GM23248 (cell line): ENCODE measurements around the gene TDRD7. TPM values are rescaled to one million over a fixed set of nuclear protein-coding genes. Genes with fewer than 3 reads are reported as not detected.

ENCODE experiments used
- DNase-seq: peaks from one replicate; pipeline ENCODE4 v3.0.0-alpha.2; 2015
- H2AFZ ChIP-seq: fragments of 200-600 bp; sonication (generic); 2 replicates; pipeline ENCODE4 v1.6.1; 2016; ENCODE audit warnings: antibody characterized with exemption
- H3F3A ChIP-seq: fragments of 200-600 bp; sonication (generic); 2 replicates; pipeline ENCODE4 v1.6.1; 2016; ENCODE audit warnings: mild to moderate bottlenecking, antibody characterized with exemption, mixed run types; ENCODE audit not compliant: insufficient read depth
- H3K27ac ChIP-seq: fragments of 200-600 bp; sonication (generic); 2 replicates; pipeline ENCODE4 v1.5.1; 2016; ENCODE audit warnings: mild to moderate bottlenecking
- H3K27me3 ChIP-seq: fragments of 200-600 bp; sonication (generic); replicated peaks from 2 replicates; pipeline ENCODE4 v1.6.1; 2016; ENCODE audit warnings: mild to moderate bottlenecking; ENCODE audit not compliant: insufficient read depth
- H3K36me3 ChIP-seq: fragments of 200-600 bp; sonication (generic); 2 replicates; pipeline ENCODE4 v1.6.1; 2016; ENCODE audit warnings: low read depth, mild to moderate bottlenecking
- H3K4me1 ChIP-seq: fragments of 200-600 bp; sonication (generic); 2 replicates; pipeline ENCODE4 v1.6.1; 2016; ENCODE audit warnings: mild to moderate bottlenecking; ENCODE audit not compliant: insufficient read depth
- H3K4me2 ChIP-seq: fragments of 200-600 bp; sonication (generic); one replicate; pipeline ENCODE4 v1.6.1; 2016; ENCODE audit warnings: mild to moderate bottlenecking; ENCODE audit not compliant: unreplicated experiment
- H3K4me3 ChIP-seq: fragments of 200-600 bp; sonication (generic); 2 replicates; pipeline ENCODE4 v1.5.1; 2016; ENCODE audit warnings: mild to moderate bottlenecking
- H3K79me2 ChIP-seq: fragments of 200-600 bp; sonication (generic); 2 replicates; pipeline ENCODE4 v1.6.1; 2016; ENCODE audit warnings: mild to moderate bottlenecking; ENCODE audit not compliant: insufficient read depth
- H3K9ac ChIP-seq: fragments of 200-600 bp; sonication (generic); 2 replicates; pipeline ENCODE4 v1.6.1; 2016; ENCODE audit warnings: mild to moderate bottlenecking
- H3K9me2 ChIP-seq: fragments of 200-600 bp; sonication (generic); 2 replicates; pipeline ENCODE4 v1.6.1; 2016; ENCODE audit warnings: mixed run types, mild to moderate bottlenecking, moderate library complexity; ENCODE audit not compliant: insufficient read depth
- H3K9me3 ChIP-seq: fragments of 200-600 bp; sonication (generic); one replicate; pipeline ENCODE4 v1.6.1; 2017; ENCODE audit warnings: low read depth
- H4K20me1 ChIP-seq: fragments of 200-600 bp; sonication (generic); 2 replicates; pipeline ENCODE4 v1.6.0; 2016; ENCODE audit not compliant: insufficient read depth
- EZH2 ChIP-seq: fragments of 200-600 bp; sonication (generic); IDR thresholded peaks from 2 replicates; pipeline ENCODE4 v1.6.1; 2018; ENCODE audit warnings: antibody characterized with exemption, mild to moderate bottlenecking; ENCODE audit not compliant: insufficient read depth, poor library complexity, severe bottlenecking
- EZH2phosphoT487 ChIP-seq: fragments of 200-600 bp; sonication (generic); IDR thresholded peaks from 2 replicates; pipeline ENCODE4 v1.6.1; 2018; ENCODE audit warnings: antibody characterized with exemption, moderate library complexity, mild to moderate bottlenecking, low read depth; ENCODE audit not compliant: insufficient read depth
- WGBS, 2 experiments: methylation state at CpG; one replicate each; pipeline ENCODE4 v1.1.6; 2015 to 2017; ENCODE audit warnings: low lambda C conversion rate in 2 of 2, low coverage in 1 of 2; ENCODE audit errors: missing lambda C conversion rate in 2 of 2; 5-methylcytosine and 5-hydroxymethylcytosine counted together
- in situ Hi-C: fragments of 300-500 bp; cut with MboI; formaldehyde crosslinking; loops from 2 replicates; pipeline ENCODE4 v1.15.0; 2020
- polyA plus RNA-seq: library from polyadenylated mRNA; unstranded; fragments of >200 nt; fragmentation: Nextera tagmentation; extraction: Ambion mirVana; gene quantifications from 2 replicates; pipeline ENCODE4 v1.2.1, GENCODE V29; 2016
- total RNA-seq: library from RNA; depleted of rRNA; stranded (reverse); fragments of >200 nt; shearing (Covaris generic); gene quantifications from 2 replicates; pipeline ENCODE4 v1.2.3, GENCODE V29; 2014

TDRD7 gene
- total and polyA plus RNA-seq, 2 experiments from 2014 or later, result 4.9 to 6.6 TPM

GRCh38 chr9:97473717-97474116 is 61.8 kb downstream of the TDRD7 start:
- no peaks in the 10 kb centered on the region for H3K79me2 ChIP-seq
- H3K27me3 ChIP-seq, result no peaks in the 10 kb centered on the region
- no peak for TF ChIP-seq EZH2phosphoT487
- TF ChIP-seq EZH2, result no peak
- H3K36me3 ChIP-seq, result no peaks in the 10 kb centered on the region
- no peaks in the 10 kb centered on the region; the same call in 1 of the 2 replicates for H3K4me1 ChIP-seq
- H3K4me3 ChIP-seq, result no peak overlapping the region
- H3K9me3 ChIP-seq, result no peaks in the 10 kb centered on the region
- DNase-seq, result no peak
- WGBS, 2 experiments, result 75 to 78% methylated on average over 3 of the region's 3 CpGs
- H2AFZ ChIP-seq, result no peak overlapping the region
- no peak overlapping the region for H3K27ac ChIP-seq
- no peaks in the 10 kb centered on the region for H4K20me1 ChIP-seq
- H3K9me2 ChIP-seq, result no peaks in the 10 kb centered on the region
- H3F3A ChIP-seq, result peaks cover 7% of the 10 kb centered on the region; the same call in 1 of the 2 replicates
- H3K9ac ChIP-seq, result no peak overlapping the region
- in situ Hi-C loops, result no loop called here
- no peak overlapping the region for H3K4me2 ChIP-seq

- no peaks in the 10 kb centered on the region for H3K9me3 ChIP-seq
- H3K27me3 ChIP-seq, result no peaks in the 10 kb centered on the region
- H3F3A ChIP-seq, result peaks cover 7% of the 10 kb centered on the region; the same call in 1 of the 2 replicates
- H3K4me3 ChIP-seq, result no peak overlapping the region
- no peak overlapping the region for H3K9ac ChIP-seq
- WGBS, 2 experiments, result 77 to 78% methylated on average over 5 of the region's 5 CpGs
- H3K27ac ChIP-seq, result no peak overlapping the region
- H3K36me3 ChIP-seq, result no peaks in the 10 kb centered on the region
- H3K4me2 ChIP-seq, result no peak overlapping the region
- no peaks in the 10 kb centered on the region for H3K79me2 ChIP-seq
- H3K4me1 ChIP-seq, result no peaks in the 10 kb centered on the region; the same call in 1 of the 2 replicates
- H3K9me2 ChIP-seq, result no peaks in the 10 kb centered on the region
- peak; percentile 12 for DNase-seq
- no peak overlapping the region for H2AFZ ChIP-seq
- no peaks in the 10 kb centered on the region for H4K20me1 ChIP-seq
- TF ChIP-seq EZH2 (no peak), EZH2phosphoT487 (no peak)
- in situ Hi-C loops, result no loop called here
These were observed 62.6 kb downstream of the TDRD7 start for GRCh38 chr9:97474372-97474925.

GRCh38 chr9:97475059-97475458 is 63.2 kb downstream of the TDRD7 start:
- TF ChIP-seq EZH2, result no peak
- TF ChIP-seq EZH2phosphoT487, result no peak
- Histone ChIP-seq H3K27ac (no peak overlapping the region), H3K9ac (no peak overlapping the region), H3K4me1 (no peaks in the 10 kb centered on the region; the same call in 1 of the 2 replicates), H3K9me2 (no peaks in the 10 kb centered on the region), H3K27me3 (no peaks in the 10 kb centered on the region), H3K79me2 (no peaks in the 10 kb centered on the region), H3F3A (peaks cover 7% of the 10 kb centered on the region; the same call in 1 of the 2 replicates), H2AFZ (no peak overlapping the region), H3K36me3 (no peaks in the 10 kb centered on the region), H3K4me3 (no peak overlapping the region), H3K9me3 (no peaks in the 10 kb centered on the region), H3K4me2 (no peak overlapping the region), H4K20me1 (no peaks in the 10 kb centered on the region)
- 55 to 71% methylated on average over 2 of the region's 2 CpGs for WGBS, 2 experiments
- peak; percentile 59 for DNase-seq
- in situ Hi-C loops, result no loop called here

- Histone ChIP-seq H3K9ac (no peak overlapping the region), H3K4me2 (no peak overlapping the region), H3K4me1 (no peaks in the 10 kb centered on the region; the same call in 1 of the 2 replicates), H3F3A (peaks cover 7% of the 10 kb centered on the region; the same call in 1 of the 2 replicates), H3K9me3 (no peaks in the 10 kb centered on the region), H3K36me3 (no peaks in the 10 kb centered on the region), H2AFZ (no peak overlapping the region), H4K20me1 (no peaks in the 10 kb centered on the region), H3K27ac (no peak overlapping the region), H3K4me3 (no peak overlapping the region), H3K27me3 (no peaks in the 10 kb centered on the region), H3K79me2 (no peaks in the 10 kb centered on the region), H3K9me2 (no peaks in the 10 kb centered on the region)
- in situ Hi-C loops, result no loop called here
- no peak for DNase-seq
- TF ChIP-seq EZH2phosphoT487 (no peak), EZH2 (no peak)
- WGBS, 2 experiments, result 65 to 71% methylated on average over 3 of the region's 3 CpGs
These were observed 66.5 kb downstream of the TDRD7 start for GRCh38 chr9:97478301-97478981.
